ENCODE data around the gene KRT34.

GRCh38 chr17:41386227-41386626, 4.1 kb upstream of the KRT34 start:
- TF ChIP-seq ZFP30 (CRISPR knock-in tag; IDR thresholded peaks at IDR 0.05) = no peak
- TF ChIP-seq, protein P1, sequence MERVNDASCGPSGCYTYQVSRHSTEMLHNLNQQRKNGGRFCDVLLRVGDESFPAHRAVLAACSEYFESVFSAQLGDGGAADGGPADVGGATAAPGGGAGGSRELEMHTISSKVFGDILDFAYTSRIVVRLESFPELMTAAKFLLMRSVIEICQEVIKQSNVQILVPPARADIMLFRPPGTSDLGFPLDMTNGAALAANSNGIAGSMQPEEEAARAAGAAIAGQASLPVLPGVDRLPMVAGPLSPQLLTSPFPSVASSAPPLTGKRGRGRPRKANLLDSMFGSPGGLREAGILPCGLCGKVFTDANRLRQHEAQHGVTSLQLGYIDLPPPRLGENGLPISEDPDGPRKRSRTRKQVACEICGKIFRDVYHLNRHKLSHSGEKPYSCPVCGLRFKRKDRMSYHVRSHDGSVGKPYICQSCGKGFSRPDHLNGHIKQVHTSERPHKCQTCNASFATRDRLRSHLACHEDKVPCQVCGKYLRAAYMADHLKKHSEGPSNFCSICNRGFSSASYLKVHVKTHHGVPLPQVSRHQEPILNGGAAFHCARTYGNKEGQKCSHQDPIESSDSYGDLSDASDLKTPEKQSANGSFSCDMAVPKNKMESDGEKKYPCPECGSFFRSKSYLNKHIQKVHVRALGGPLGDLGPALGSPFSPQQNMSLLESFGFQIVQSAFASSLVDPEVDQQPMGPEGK (CRISPR knock-in tag; IDR thresholded peaks at IDR 0.05; ENCODE audit: borderline replicate concordance) = no peak
- TF ChIP-seq, protein P2, sequence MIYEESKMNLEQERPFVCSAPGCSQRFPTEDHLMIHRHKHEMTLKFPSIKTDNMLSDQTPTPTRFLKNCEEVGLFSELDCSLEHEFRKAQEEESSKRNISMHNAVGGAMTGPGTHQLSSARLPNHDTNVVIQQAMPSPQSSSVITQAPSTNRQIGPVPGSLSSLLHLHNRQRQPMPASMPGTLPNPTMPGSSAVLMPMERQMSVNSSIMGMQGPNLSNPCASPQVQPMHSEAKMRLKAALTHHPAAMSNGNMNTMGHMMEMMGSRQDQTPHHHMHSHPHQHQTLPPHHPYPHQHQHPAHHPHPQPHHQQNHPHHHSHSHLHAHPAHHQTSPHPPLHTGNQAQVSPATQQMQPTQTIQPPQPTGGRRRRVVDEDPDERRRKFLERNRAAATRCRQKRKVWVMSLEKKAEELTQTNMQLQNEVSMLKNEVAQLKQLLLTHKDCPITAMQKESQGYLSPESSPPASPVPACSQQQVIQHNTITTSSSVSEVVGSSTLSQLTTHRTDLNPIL (CRISPR knock-in tag; IDR thresholded peaks at IDR 0.05; ENCODE audit: low read depth) = no peak

Measured in SK-N-SH treated with all-trans-retinoic acid at 6 μM for 48 hours (cell line).